ENCODE measurements around the gene ALDH3B1.

The ALDH3B1 gene

GRCh38 chr11:68027667-68028066 lies 17.5 kb downstream of the ALDH3B1 start:
- in situ Hi-C loops (cut with MboI; ENCODE audit: low sequenced_read_pairs), result no loop called here

GRCh38 chr11:68028802-68029545 lies 18.8 kb downstream of the ALDH3B1 start:
- in situ Hi-C loops (cut with MboI; ENCODE audit: low sequenced_read_pairs), result no loop called here

GRCh38 chr11:68030318-68031143 lies 20.4 kb downstream of the ALDH3B1 start, which contains the start of gene NDUFS8:
Gene NDUFS8, plus strand, starts transcription at chr11:68030681. Its CDS starts 1,471 bp downstream, at chr11:68032152.
- in situ Hi-C loops (cut with MboI; ENCODE audit: low sequenced_read_pairs), result no loop called here

- in situ Hi-C loops (cut with MboI; ENCODE audit: low sequenced_read_pairs), result no loop called here
These were observed 21.0 kb downstream of the ALDH3B1 start for GRCh38 chr11:68031144-68031464.

GRCh38 chr11:68032003-68032402 lies 21.9 kb downstream of the ALDH3B1 start:
- in situ Hi-C loops (cut with MboI; ENCODE audit: low sequenced_read_pairs), result no loop called here

- in situ Hi-C loops (cut with MboI; ENCODE audit: low sequenced_read_pairs), result no loop called here
These were observed 23.0 kb downstream of the ALDH3B1 start for GRCh38 chr11:68032997-68033707.

- in situ Hi-C loops (cut with MboI; ENCODE audit: low sequenced_read_pairs), result no loop called here
These were observed 23.6 kb downstream of the ALDH3B1 start for GRCh38 chr11:68033708-68034045.

GRCh38 chr11:68035266-68035876 lies 25.2 kb downstream of the ALDH3B1 start:
- in situ Hi-C loops (cut with MboI; ENCODE audit: low sequenced_read_pairs), result no loop called here

GRCh38 chr11:68036141-68036716 lies 26.1 kb downstream of the ALDH3B1 start:
- in situ Hi-C loops (cut with MboI; ENCODE audit: low sequenced_read_pairs), result no loop called here

GRCh38 chr11:68036717-68037239 lies 26.7 kb downstream of the ALDH3B1 start:
- in situ Hi-C loops (cut with MboI; ENCODE audit: low sequenced_read_pairs), result no loop called here

GRCh38 chr11:68037411-68038225 lies 27.5 kb downstream of the ALDH3B1 start:
- in situ Hi-C loops (cut with MboI; ENCODE audit: low sequenced_read_pairs), result no loop called here

- in situ Hi-C loops (cut with MboI; ENCODE audit: low sequenced_read_pairs), result no loop called here
These were observed 28.1 kb downstream of the ALDH3B1 start for GRCh38 chr11:68038226-68038717.

- in situ Hi-C loops (cut with MboI; ENCODE audit: low sequenced_read_pairs), result no loop called here
These were observed 28.8 kb downstream of the ALDH3B1 start, which contains the start of gene TCIRG1 for GRCh38 chr11:68038718-68039525. Gene TCIRG1, plus strand, starts transcription at chr11:68039025. Its CDS starts 2,247 bp downstream, at chr11:68041272.

- in situ Hi-C loops (cut with MboI; ENCODE audit: low sequenced_read_pairs), result no loop called here
These were observed 29.5 kb downstream of the ALDH3B1 start for GRCh38 chr11:68039526-68040086.

- in situ Hi-C loops (cut with MboI; ENCODE audit: low sequenced_read_pairs), result no loop called here
These were observed 30.2 kb downstream of the ALDH3B1 start for GRCh38 chr11:68040101-68040956.

GRCh38 chr11:68040957-68041591 lies 30.9 kb downstream of the ALDH3B1 start:
- in situ Hi-C loops (cut with MboI; ENCODE audit: low sequenced_read_pairs), result no loop called here

Data from HL-60/S4 treated with retinoic acid at 250 ng/mL for 4 days and 3 days (cell line).